ENCODE measurements around the gene C16orf92. TPM values are rescaled to one million over a fixed set of nuclear protein-coding genes. Genes with fewer than 3 reads are reported as not detected.
A peak's percentile ranks its signal among the peaks of the same experiment; 100 is the strongest.

Gene C16orf92
- total and polyA plus RNA-seq, 2 of the 13 experiments (the other 11 are each of a cell fraction or from before 2014, with no cell fraction given): not detected

DNA sequence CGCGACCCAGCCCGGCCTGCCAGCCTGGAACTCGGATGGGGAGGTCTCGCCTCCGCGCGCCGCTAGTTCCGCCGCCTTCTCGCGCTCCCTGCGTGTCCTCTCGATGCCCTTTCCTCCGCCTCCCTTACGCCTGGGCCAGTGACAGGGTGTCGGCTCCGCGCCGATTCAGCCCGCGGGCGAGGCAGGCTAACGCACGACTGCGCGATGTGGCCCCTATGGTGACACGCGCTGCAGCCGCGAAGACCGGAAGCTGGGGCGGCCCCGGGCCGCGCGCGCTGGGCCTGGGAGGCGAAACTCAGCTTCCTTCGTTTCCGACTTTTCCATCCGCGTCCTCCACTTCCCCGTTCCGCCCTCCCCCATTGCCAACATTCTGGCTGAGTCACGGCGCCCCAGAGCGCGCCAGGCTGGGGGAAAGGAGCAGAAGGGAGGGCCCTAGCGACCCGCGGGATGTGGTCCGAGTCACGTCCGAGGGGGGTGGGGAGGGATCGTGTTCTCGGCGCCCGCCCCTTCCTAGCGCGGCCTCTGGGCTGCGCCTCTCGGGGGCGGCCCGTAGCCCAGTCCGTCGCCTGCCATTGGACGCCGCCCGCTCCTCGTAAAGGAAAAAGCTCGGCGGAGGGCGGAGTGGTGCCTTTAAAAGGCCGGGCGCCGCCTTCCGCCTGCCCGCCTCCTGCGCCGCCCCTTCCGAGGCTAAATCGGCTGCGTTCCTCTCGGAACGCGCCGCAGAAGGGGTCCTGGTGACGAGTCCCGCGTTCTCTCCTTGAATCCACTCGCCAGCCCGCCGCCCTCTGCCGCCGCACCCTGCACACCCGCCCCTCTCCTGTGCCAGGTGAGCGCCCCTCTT lies 42.3 kb downstream of the C16orf92 start, which contains the start of gene ALDOA (continued):
- TF ChIP-seq, protein P1, sequence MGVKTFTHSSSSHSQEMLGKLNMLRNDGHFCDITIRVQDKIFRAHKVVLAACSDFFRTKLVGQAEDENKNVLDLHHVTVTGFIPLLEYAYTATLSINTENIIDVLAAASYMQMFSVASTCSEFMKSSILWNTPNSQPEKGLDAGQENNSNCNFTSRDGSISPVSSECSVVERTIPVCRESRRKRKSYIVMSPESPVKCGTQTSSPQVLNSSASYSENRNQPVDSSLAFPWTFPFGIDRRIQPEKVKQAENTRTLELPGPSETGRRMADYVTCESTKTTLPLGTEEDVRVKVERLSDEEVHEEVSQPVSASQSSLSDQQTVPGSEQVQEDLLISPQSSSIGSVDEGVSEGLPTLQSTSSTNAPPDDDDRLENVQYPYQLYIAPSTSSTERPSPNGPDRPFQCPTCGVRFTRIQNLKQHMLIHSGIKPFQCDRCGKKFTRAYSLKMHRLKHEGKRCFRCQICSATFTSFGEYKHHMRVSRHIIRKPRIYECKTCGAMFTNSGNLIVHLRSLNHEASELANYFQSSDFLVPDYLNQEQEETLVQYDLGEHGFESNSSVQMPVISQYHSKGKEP (CRISPR knock-in tag; IDR thresholded peaks at IDR 0.05): 0 out of 2 replicates have a peak, but pooled peaks have one; percentile 72
- TF ChIP-seq IKZF1 (IDR thresholded peaks at IDR 0.05) (no peak), SRSF9 (IDR thresholded peaks at IDR 0.05; ENCODE audit: borderline replicate concordance, insufficient read depth, low read depth, low read length, poor library complexity, severe bottlenecking) (no peak), KDM4B (CRISPR knock-in tag; IDR thresholded peaks at IDR 0.05) (peak; percentile 75; the same call in 1 of the 2 replicates), HNRNPL (IDR thresholded peaks at IDR 0.05; ENCODE audit: low read depth, low read length) (peak; percentile 60), SNAPC2 (CRISPR knock-in tag; IDR thresholded peaks at IDR 0.05) (peak; percentile 70; the same call in 1 of the 2 replicates), NR2F1 (CRISPR knock-in tag; IDR thresholded peaks at IDR 0.05) (peak in 1 of 2 experiments; percentile 35; a peak in 1 of 4 replicates), RORA (CRISPR knock-in tag; IDR thresholded peaks at IDR 0.05) (no peak), FOXJ3 (CRISPR knock-in tag; IDR thresholded peaks at IDR 0.05; ENCODE audit: borderline replicate concordance) (peak; percentile 65; the same call in 1 of the 2 replicates), ATF7-NPFF (CRISPR knock-in tag; IDR thresholded peaks at IDR 0.05; ENCODE audit: low read depth) (peak; percentile 95), EED (CRISPR knock-in tag; IDR thresholded peaks at IDR 0.05) (peak; percentile 87; the same call in 1 of the 2 replicates), ELF1 (CRISPR knock-in tag; IDR thresholded peaks at IDR 0.05) (peak; percentile 93), MED1 (CRISPR knock-in tag; IDR thresholded peaks at IDR 0.05) (peak; percentile 99), ARNT2 (CRISPR knock-in tag; IDR thresholded peaks at IDR 0.05; ENCODE audit: low read depth) (peak; percentile 95), BCL6 (CRISPR knock-in tag; IDR thresholded peaks at IDR 0.05) (peak; percentile 67; the same call in 1 of the 2 replicates), CENPT (CRISPR knock-in tag; IDR thresholded peaks at IDR 0.05; ENCODE audit: low read depth) (peak; percentile 98), ZNF782 (CRISPR knock-in tag; IDR thresholded peaks at IDR 0.05; ENCODE audit: borderline replicate concordance) (peak; percentile 98), KDM6A (CRISPR knock-in tag; IDR thresholded peaks at IDR 0.05; ENCODE audit: low read depth) (peak; percentile 84), TBX3 (IDR thresholded peaks at IDR 0.05; ENCODE audit: borderline replicate concordance) (peak; percentile 50; the same call in 1 of the 2 replicates), ZNF432 (CRISPR knock-in tag; IDR thresholded peaks at IDR 0.05; ENCODE audit: borderline replicate concordance) (peak; percentile 94), PPARG (CRISPR knock-in tag; conservative IDR thresholded peaks at IDR 0.05) (peak; percentile 82)
- TF ChIP-seq, protein P2, sequence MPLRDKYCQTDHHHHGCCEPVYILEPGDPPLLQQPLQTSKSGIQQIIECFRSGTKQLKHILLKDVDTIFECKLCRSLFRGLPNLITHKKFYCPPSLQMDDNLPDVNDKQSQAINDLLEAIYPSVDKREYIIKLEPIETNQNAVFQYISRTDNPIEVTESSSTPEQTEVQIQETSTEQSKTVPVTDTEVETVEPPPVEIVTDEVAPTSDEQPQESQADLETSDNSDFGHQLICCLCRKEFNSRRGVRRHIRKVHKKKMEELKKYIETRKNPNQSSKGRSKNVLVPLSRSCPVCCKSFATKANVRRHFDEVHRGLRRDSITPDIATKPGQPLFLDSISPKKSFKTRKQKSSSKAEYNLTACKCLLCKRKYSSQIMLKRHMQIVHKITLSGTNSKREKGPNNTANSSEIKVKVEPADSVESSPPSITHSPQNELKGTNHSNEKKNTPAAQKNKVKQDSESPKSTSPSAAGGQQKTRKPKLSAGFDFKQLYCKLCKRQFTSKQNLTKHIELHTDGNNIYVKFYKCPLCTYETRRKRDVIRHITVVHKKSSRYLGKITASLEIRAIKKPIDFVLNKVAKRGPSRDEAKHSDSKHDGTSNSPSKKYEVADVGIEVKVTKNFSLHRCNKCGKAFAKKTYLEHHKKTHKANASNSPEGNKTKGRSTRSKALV (CRISPR knock-in tag; IDR thresholded peaks at IDR 0.05): peak; percentile 97
- TF ChIP-seq, protein P3, sequence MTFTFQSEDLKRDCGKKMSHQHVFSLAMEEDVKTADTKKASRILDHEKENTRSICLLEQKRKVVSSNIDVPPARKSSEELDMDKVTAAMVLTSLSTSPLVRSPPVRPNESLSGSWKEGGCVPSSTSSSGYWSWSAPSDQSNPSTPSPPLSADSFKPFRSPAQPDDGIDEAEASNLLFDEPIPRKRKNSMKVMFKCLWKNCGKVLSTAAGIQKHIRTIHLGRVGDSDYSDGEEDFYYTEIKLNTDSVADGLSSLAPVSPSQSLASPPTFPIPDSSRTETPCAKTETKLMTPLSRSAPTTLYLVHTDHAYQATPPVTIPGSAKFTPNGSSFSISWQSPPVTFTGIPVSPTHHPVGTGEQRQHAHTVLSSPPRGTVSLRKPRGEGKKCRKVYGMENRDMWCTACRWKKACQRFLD (CRISPR knock-in tag; IDR thresholded peaks at IDR 0.05; ENCODE audit: borderline replicate concordance): peak; percentile 93; the same call in 1 of the 2 replicates
- TF ChIP-seq, protein P4, sequence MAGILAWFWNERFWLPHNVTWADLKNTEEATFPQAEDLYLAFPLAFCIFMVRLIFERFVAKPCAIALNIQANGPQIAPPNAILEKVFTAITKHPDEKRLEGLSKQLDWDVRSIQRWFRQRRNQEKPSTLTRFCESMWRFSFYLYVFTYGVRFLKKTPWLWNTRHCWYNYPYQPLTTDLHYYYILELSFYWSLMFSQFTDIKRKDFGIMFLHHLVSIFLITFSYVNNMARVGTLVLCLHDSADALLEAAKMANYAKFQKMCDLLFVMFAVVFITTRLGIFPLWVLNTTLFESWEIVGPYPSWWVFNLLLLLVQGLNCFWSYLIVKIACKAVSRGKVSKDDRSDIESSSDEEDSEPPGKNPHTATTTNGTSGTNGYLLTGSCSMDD (CRISPR knock-in tag; IDR thresholded peaks at IDR 0.05): peak; percentile 88; the same call in 1 of the 2 replicates
